ENCODE data around the gene CALCA. TPM values are rescaled to one million over a fixed set of nuclear protein-coding genes. Genes with fewer than 3 reads are reported as not detected.

CALCA gene
- polyA plus RNA-seq, 3 donors from 2014 or later, result not detected

DNA sequence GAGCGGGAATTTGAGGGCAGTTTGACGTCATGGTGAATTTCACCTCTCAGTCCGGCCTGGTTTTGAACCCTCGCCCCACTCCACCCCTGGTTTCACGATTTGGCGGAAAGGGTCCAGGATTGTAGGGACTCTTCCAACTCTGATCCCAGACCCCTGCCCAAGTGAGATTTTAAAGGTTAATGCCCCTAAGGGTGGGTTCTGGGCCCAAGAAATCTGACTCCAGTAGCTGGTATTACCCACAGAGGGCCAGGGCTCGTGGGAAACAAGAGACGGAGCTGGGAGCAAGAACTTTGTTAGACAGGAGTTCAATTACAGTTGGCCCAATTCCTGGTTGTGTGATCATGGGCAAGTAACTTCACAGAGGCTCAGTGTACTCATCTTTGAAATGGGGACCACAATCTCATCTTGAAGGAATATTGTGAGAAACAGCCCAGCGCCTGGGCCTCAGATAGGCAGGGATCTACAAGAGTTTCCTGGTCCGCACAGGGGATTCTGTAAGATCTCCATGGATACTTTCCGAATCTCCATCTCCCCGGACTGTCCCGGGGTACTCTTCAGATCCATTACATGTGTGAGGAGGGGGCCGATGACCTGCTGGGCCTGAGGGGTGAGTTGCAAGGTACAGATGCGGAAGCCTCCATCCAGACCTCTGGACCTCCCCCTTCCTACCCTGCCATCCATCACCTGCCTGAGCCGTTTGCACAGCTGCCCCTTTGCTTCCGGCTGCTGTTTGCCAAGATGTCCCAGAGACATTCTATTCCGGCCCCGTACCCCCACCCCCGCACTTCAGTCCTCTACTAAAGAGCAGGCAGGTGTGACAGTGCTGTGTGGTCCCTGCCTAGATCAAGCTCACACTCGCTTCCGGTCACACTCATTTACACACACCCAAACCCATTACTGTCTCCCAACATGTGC lies 687 bp upstream of the CALCA start:
- no peak overlapping the region for H3K27ac Mint-ChIP-seq
- H3K4me3 Mint-ChIP-seq, result peak overlapping the region in 3 of 5 donors; percentile 60 to 77 (median 68)
- peaks cover 0 to 2% (median 0%) of the 10 kb centered on the region in 6 donors for H3K9me3 Mint-ChIP-seq
- no peak for DNase-seq
- H3K27me3 Mint-ChIP-seq (ENCODE audit: low read depth in 3 of 3), result peaks cover 33 to 41% (median 33%) of the 10 kb centered on the region in 3 donors
- no peaks in the 10 kb centered on the region for H3K36me3 Mint-ChIP-seq
- peaks cover 24 to 26% of the 10 kb centered on the region in 2 donors for H3K4me1 Mint-ChIP-seq

GRCh38 chr11:14969901-14970323 lies 2.2 kb downstream of the CALCA start:
- H3K4me1 Mint-ChIP-seq, result peaks cover 20 to 22% of the 10 kb centered on the region in 2 donors

GRCh38 chr11:14967581-14968243 lies 4.4 kb downstream of the CALCA start:
- H3K27me3 Mint-ChIP-seq (ENCODE audit: low read depth in 3 of 3), result peaks cover 9 to 30% (median 15%) of the 10 kb centered on the region in 3 donors
- DNase-seq, result no peak
- no peak overlapping the region for H3K4me3 Mint-ChIP-seq
- no peaks in the 10 kb centered on the region for H3K36me3 Mint-ChIP-seq
- no peak overlapping the region for H3K27ac Mint-ChIP-seq
- no peaks in the 10 kb centered on the region for H3K9me3 Mint-ChIP-seq
- H3K4me1 Mint-ChIP-seq, result peaks cover 0 to 2% of the 10 kb centered on the region in 2 donors

More at GRCh38 chr11:14969901-14970323, 2.2 kb downstream of the CALCA start:
- DNase-seq, result no peak
- peaks cover 24 to 35% (median 24%) of the 10 kb centered on the region in 3 donors for H3K27me3 Mint-ChIP-seq (ENCODE audit: low read depth in 3 of 3)
- peaks cover 0 to 2% (median 0%) of the 10 kb centered on the region in 6 donors for H3K9me3 Mint-ChIP-seq
- H3K36me3 Mint-ChIP-seq, result no peaks in the 10 kb centered on the region
- no peak overlapping the region for H3K4me3 Mint-ChIP-seq
- no peak overlapping the region for H3K27ac Mint-ChIP-seq

GRCh38 chr11:14956111-14956510 lies 16.0 kb downstream of the CALCA start:
- Mint-ChIP-seq H3K27ac (no peak overlapping the region), H3K4me3 (no peak overlapping the region), H3K4me1 (no peaks in the 10 kb centered on the region), H3K36me3 (no peaks in the 10 kb centered on the region), H3K9me3 (no peaks in the 10 kb centered on the region), H3K27me3 (ENCODE audit: low read depth in 3 of 3) (peaks cover 3 to 8% (median 6%) of the 10 kb centered on the region in 3 donors)
- no peak for DNase-seq

DNA sequence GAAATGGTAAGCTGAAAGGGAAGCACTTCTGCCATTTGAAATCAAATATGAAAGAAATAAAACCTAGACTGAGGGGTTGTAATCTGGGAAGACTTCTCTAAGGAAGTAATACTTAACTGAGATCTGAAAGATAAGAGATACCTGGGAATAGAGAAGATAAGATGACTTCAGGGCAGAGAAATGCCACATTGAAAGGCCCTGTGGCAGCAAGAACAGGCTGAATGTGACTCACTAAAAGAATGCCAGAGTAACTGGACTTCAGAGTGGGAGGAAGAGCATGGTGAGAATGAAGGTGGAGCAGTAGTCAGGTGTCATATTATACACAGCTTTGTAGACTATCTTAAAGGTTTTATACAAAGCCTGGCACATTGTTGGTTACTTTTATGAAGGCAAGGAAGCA lies 17.6 kb downstream of the CALCA start:
- Mint-ChIP-seq H3K9me3 (no peaks in the 10 kb centered on the region), H3K4me1 (no peaks in the 10 kb centered on the region), H3K27me3 (ENCODE audit: low read depth in 3 of 3) (peaks cover 3 to 8% (median 6%) of the 10 kb centered on the region in 3 donors), H3K36me3 (no peaks in the 10 kb centered on the region), H3K27ac (no peak overlapping the region), H3K4me3 (no peak overlapping the region)
- DNase-seq, result no peak

- Mint-ChIP-seq H3K27me3 (ENCODE audit: low read depth in 3 of 3) (peaks cover 3 to 8% (median 6%) of the 10 kb centered on the region in 3 donors), H3K4me3 (no peak overlapping the region), H3K4me1 (no peaks in the 10 kb centered on the region), H3K27ac (no peak overlapping the region), H3K9me3 (no peaks in the 10 kb centered on the region), H3K36me3 (no peaks in the 10 kb centered on the region)
- DNase-seq, result no peak
Observed at GRCh38 chr11:14953904-14954303, 18.2 kb downstream of the CALCA start.

- DNase-seq, result no peak
- Mint-ChIP-seq H3K4me1 (no peaks in the 10 kb centered on the region), H3K9me3 (peaks cover 0 to 2% (median 0%) of the 10 kb centered on the region in 6 donors), H3K36me3 (no peaks in the 10 kb centered on the region), H3K27ac (no peak overlapping the region), H3K27me3 (ENCODE audit: low read depth in 3 of 3) (peaks cover 0 to 5% (median 3%) of the 10 kb centered on the region in 3 donors), H3K4me3 (no peak overlapping the region)
Observed at GRCh38 chr11:14949437-14950147, 22.6 kb downstream of the CALCA start.

DNA sequence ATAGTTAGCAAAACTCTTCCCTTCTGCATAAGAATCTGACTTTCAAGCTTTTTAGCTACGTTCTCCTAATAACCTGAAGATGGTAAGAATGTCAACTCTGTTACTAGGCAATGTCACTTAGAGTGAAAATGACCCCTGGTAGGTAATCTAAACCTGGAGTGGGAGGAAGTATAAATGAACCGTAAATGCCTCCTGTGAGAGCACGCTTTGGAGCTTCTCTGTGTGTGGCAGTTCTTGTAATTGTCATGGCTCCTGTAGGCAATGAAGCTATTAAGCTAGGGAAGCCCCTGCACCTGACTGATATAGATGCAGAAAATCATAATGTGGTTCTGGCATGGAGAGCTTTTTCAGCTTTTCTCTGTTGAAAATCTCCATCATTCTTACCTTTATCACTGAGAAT lies 29.4 kb downstream of the CALCA start:
- peaks cover 0 to under 1% (median 0%) of the 10 kb centered on the region in 6 donors for H3K9me3 Mint-ChIP-seq
- H3K27ac Mint-ChIP-seq, result no peak overlapping the region
- no peak for DNase-seq
- peaks cover 1 to 5% (median 1%) of the 10 kb centered on the region in 3 donors for H3K27me3 Mint-ChIP-seq (ENCODE audit: low read depth in 3 of 3)
- no peak overlapping the region for H3K4me3 Mint-ChIP-seq
- no peaks in the 10 kb centered on the region for H3K4me1 Mint-ChIP-seq
- peaks cover 0 to 4% (median 0%) of the 10 kb centered on the region in 3 donors for H3K36me3 Mint-ChIP-seq

- H3K27me3 Mint-ChIP-seq (ENCODE audit: low read depth in 3 of 3), result peaks cover 1 to 5% (median 3%) of the 10 kb centered on the region in 3 donors
- H3K27ac Mint-ChIP-seq, result no peak overlapping the region
- DNase-seq, result no peak
- no peaks in the 10 kb centered on the region for H3K4me1 Mint-ChIP-seq
- H3K4me3 Mint-ChIP-seq, result no peak overlapping the region
- no peaks in the 10 kb centered on the region for H3K9me3 Mint-ChIP-seq
- H3K36me3 Mint-ChIP-seq, result peaks cover 0 to 4% (median 0%) of the 10 kb centered on the region in 3 donors
Observed at GRCh38 chr11:14938936-14939335, 33.2 kb downstream of the CALCA start.

DNA sequence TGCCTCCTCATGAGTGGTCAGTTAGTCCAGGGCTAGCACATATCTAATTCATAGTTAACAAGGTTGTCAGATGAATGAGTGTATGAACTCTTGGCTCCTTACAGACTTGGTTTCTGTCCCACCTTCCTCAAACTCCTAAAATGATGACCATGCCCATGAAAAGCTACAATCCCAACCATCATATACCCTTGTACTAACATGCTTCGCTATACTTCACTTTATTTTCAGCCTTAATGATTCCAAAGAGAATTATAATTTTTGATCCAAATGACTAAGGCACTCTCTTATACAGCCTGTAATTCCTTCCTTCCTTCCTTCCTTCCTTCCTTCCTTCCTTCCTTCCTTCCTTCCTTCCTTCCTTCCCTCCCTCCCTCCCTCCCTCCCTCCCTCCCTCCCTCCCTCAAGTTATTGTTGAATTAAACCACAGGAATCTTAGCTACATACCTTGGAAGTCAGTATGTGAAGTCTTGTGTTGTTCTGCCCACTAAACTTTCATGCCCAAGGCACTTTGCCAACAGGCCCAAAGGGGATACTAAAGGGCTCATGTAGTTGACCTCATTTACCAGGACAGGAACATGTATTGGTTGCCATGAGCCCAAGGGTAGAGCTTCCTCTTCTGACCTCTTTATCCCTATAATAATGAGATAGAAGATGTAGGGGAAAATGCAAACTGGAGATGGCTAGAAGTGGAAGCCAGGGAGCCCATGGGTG lies 37.4 kb downstream of the CALCA start:
- Mint-ChIP-seq H3K27ac (no peak overlapping the region), H3K36me3 (no peaks in the 10 kb centered on the region), H3K4me1 (no peaks in the 10 kb centered on the region), H3K27me3 (ENCODE audit: low read depth in 3 of 3) (peaks cover 1 to 2% (median 2%) of the 10 kb centered on the region in 3 donors), H3K9me3 (peaks cover 0 to 4% (median 0%) of the 10 kb centered on the region in 6 donors), H3K4me3 (no peak overlapping the region)
- DNase-seq, result no peak

DNA sequence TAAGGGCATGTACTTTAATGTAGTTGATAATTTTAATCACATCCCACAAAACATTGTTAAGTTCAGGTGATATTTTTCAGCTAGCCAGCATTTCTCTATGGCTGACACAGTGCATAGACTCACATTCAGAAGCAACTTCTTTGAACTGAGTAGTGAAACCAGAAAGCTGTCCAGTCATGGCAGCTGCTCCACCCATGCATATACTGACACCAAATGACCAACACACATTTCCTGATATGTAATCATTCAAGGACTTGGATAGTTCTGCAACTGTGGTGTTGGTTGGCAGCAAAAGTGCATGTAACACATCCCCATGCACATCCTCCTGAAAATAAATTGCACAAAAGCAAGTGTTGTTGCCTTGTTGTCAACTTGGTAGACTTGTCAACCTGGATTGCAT lies 39.7 kb downstream of the CALCA start:
- no peak overlapping the region for H3K4me3 Mint-ChIP-seq
- DNase-seq, result no peak
- H3K4me1 Mint-ChIP-seq, result no peaks in the 10 kb centered on the region
- H3K9me3 Mint-ChIP-seq, result peaks cover 0 to 5% (median 1%) of the 10 kb centered on the region in 6 donors
- H3K27me3 Mint-ChIP-seq (ENCODE audit: low read depth in 3 of 3), result peaks cover 0 to 4% (median 2%) of the 10 kb centered on the region in 3 donors
- H3K27ac Mint-ChIP-seq, result no peak overlapping the region
- H3K36me3 Mint-ChIP-seq, result peaks cover 0 to 5% (median 3%) of the 10 kb centered on the region in 3 donors

DNA sequence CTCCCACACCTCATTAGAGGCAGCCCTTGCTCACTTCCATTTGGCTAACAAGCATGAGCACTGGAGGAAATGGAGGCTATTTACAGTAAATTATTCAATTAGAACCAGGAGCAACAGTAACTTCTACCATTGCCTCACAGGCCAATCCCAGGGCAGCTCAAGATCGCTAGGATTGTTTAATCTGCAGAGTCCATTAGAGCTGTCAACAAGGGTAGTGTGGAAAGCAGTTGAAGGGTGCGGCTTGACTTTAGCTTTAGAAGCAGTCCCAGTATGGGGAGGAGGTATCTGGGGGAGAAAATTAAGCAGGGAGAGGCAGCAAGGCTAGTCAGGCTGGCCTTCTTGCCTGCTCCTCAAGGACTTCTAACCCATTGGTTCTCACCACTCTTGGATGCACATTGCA lies 41.8 kb downstream of the CALCA start:
- H3K4me1 Mint-ChIP-seq, result no peaks in the 10 kb centered on the region
- H3K4me3 Mint-ChIP-seq, result no peak overlapping the region
- no peak for DNase-seq
- H3K27me3 Mint-ChIP-seq (ENCODE audit: low read depth in 3 of 3), result peaks cover 0 to 9% (median 2%) of the 10 kb centered on the region in 3 donors
- peaks cover 0 to 7% (median 1%) of the 10 kb centered on the region in 6 donors for H3K9me3 Mint-ChIP-seq
- H3K27ac Mint-ChIP-seq, result no peak overlapping the region
- peaks cover 0 to 7% (median 5%) of the 10 kb centered on the region in 3 donors for H3K36me3 Mint-ChIP-seq

DNA sequence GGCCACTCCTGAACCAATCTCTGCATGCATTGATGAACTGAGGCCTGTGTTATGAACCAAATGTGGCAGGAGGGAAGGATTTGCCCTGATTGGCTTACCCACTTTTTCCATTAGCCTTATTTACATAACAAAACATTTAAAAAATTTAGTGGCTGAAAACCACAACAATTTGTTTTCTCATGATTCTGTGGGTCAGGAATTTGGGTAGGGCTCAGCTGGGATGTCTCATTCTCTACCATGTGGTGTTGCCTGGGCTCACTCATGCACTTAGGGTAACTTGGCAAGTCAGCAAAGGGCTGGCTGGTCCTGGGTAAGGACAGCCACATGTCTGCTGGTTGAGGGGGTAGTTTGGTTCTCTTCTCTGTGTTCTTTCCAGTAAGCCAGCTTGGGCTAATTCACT lies 45.0 kb downstream of the CALCA start:
- Mint-ChIP-seq H3K27me3 (ENCODE audit: low read depth in 3 of 3) (peaks cover 0 to 7% (median 2%) of the 10 kb centered on the region in 3 donors), H3K27ac (no peak overlapping the region), H3K4me1 (no peaks in the 10 kb centered on the region), H3K36me3 (peaks cover 0 to 7% (median 5%) of the 10 kb centered on the region in 3 donors), H3K9me3 (peaks cover 0 to 7% (median 1%) of the 10 kb centered on the region in 6 donors), H3K4me3 (no peak overlapping the region)
- no peak for DNase-seq

Data from immature natural killer cell (primary cell).